HG03039 (cell line): Measurements from ENCODE around the gene UNC13B.
"Not testable (repeated sequence)": the region's sequence is repeated elsewhere in the genome, so short reads cannot be mapped to it uniquely, and the experiment has no call there.

Experiments used
- ATAC-seq: cut with Tn5 transposase; IDR thresholded peaks from one replicate; pipeline ENCODE4 v1.9.1; 2021; ENCODE audit warnings: mild to moderate bottlenecking, moderate library complexity; ENCODE audit not compliant: unreplicated experiment

Gene UNC13B

GRCh38 chr9:35161713-35162604 lies at the start of gene UNC13B:
UNC13B (plus strand) TSS chr9:35162009; CDS start chr9:35162284, 275 bp downstream.
- peak; percentile 61 for ATAC-seq

- no peak for ATAC-seq
Measured at GRCh38 chr9:35112257-35113020, 49.4 kb upstream of the UNC13B start.

- no peak for ATAC-seq
Measured at GRCh38 chr9:35114113-35114839, 47.5 kb upstream of the UNC13B start.

GRCh38 chr9:35114840-35115628 lies 46.8 kb upstream of the UNC13B start:
- no peak for ATAC-seq

GRCh38 chr9:35115680-35116538 lies 45.9 kb upstream of the UNC13B start, which contains the start of gene ATOSB:
ATOSB (minus strand) TSS chr9:35115862; CDS start chr9:35108274, 7,588 bp downstream.
- ATAC-seq = peak; percentile 51

GRCh38 chr9:35116539-35116897 lies 45.3 kb upstream of the UNC13B start:
- no peak for ATAC-seq

GRCh38 chr9:35116898-35117551 lies 44.8 kb upstream of the UNC13B start:
- peak; percentile 42 for ATAC-seq

- no peak for ATAC-seq
Measured at GRCh38 chr9:35134920-35135319, 26.9 kb upstream of the UNC13B start.

GRCh38 chr9:35135988-35136387 lies 25.8 kb upstream of the UNC13B start:
- ATAC-seq = no peak

- ATAC-seq = no peak
Measured at GRCh38 chr9:35136866-35137265, 24.9 kb upstream of the UNC13B start.

- no peak for ATAC-seq
Measured at GRCh38 chr9:35140093-35140492, 21.7 kb upstream of the UNC13B start.

GRCh38 chr9:35142037-35142436 lies 19.8 kb upstream of the UNC13B start:
- ATAC-seq = no peak

- not testable (repeated sequence) for ATAC-seq
Measured at GRCh38 chr9:35147941-35148563, 13.8 kb upstream of the UNC13B start.

- ATAC-seq = no peak
Measured at GRCh38 chr9:35152926-35153325, 8.9 kb upstream of the UNC13B start.

- ATAC-seq = no peak
Measured at GRCh38 chr9:35156781-35157180, 5.0 kb upstream of the UNC13B start.

- ATAC-seq = not testable (repeated sequence)
Measured at GRCh38 chr9:35157836-35158235, 4.0 kb upstream of the UNC13B start.

- no peak for ATAC-seq
Measured at GRCh38 chr9:35158501-35159280, 3.1 kb upstream of the UNC13B start.
